ENCODE data around the gene LPP. TPM values are rescaled to one million over a fixed set of nuclear protein-coding genes. Genes with fewer than 3 reads are reported as not detected.

Gene LPP
- total and polyA plus RNA-seq, 9 of the 15 experiments (the other 6 are each of a cell fraction or from before 2014, with no cell fraction given) = 0.07 to 0.18 TPM; not detected in 7

DNA sequence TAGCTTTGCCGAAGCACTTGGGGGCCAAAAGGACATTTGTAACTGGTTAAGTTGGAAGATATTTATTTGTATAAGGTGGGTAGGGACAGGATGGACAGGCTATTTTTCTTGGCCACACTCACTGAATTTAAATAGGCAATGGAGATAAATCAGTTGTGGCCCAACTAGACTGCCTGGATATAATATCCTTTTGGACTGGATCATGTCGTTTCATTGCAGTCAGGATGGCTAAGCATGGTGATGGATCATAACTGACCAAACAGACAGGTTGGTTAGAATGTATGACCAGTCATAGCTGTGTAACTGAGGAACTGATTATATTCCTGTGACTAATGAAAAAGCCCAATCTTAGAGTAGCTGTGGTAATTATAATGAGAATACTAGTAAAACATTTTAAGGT is 284.0 kb downstream of the LPP start:
- ATAC-seq = no peak
- H3K4me1 ChIP-seq (replicated peaks in 1 of 2; ENCODE audit: control insufficient read depth in 2 of 2, insufficient read depth in 2 of 2, low read length in 2 of 2) = no peaks in the 10 kb centered on the region
- no peaks in the 10 kb centered on the region for H3K27me3 ChIP-seq (ENCODE audit: control insufficient read depth in 2 of 2, insufficient read depth in 2 of 2, low read length in 2 of 2)
- in situ Hi-C loops (cut with MboI) = no loop called here
- CTCF ChIA-PET (ENCODE audit: low intra/inter-chr PET ratio) = no interaction called here
- FAIRE-seq = no peak
- H3K4me2 ChIP-seq (ENCODE audit: insufficient read depth, low read length) = no peak overlapping the region
- no peaks in the 10 kb centered on the region for H3K79me2 ChIP-seq (ENCODE audit: control insufficient read depth, insufficient read depth, low read length)
- H3K36me3 ChIP-seq (ENCODE audit: control insufficient read depth, insufficient read depth, low read length) = no peaks in the 10 kb centered on the region
- no peak overlapping the region for H3K27ac ChIP-seq (ENCODE audit: extremely low read depth, low read depth, low read length)
- BruUV-seq (replicated peaks) = no TSS peak
- no peak for DNase-seq (ENCODE audit: extremely low read depth in 1 of 4, low spot score in 3 of 4)
- no peaks in the 10 kb centered on the region for H4K20me1 ChIP-seq (replicated peaks; ENCODE audit: control insufficient read depth, insufficient read depth, low read length)
- no peak overlapping the region for H3K9ac ChIP-seq (ENCODE audit: insufficient read depth in 1 of 2, low read depth in 2 of 2, low read length in 2 of 2)
- H3K9me1 ChIP-seq (ENCODE audit: control insufficient read depth, insufficient read depth, low read length) = no peaks in the 10 kb centered on the region
- TF ChIP-seq, protein P1, sequence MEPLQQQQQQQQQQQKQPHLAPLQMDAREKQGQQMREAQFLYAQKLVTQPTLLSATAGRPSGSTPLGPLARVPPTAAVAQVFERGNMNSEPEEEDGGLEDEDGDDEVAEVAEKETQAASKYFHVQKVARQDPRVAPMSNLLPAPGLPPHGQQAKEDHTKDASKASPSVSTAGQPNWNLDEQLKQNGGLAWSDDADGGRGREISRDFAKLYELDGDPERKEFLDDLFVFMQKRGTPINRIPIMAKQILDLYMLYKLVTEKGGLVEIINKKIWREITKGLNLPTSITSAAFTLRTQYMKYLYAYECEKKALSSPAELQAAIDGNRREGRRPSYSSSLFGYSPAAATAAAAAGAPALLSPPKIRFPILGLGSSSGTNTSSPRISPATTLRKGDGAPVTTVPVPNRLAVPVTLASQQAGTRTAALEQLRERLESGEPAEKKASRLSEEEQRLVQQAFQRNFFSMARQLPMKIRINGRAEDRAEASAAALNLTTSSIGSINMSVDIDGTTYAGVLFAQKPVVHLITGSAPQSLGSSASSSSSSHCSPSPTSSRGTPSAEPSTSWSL (CRISPR knock-in tag; IDR thresholded peaks at IDR 0.05; ENCODE audit: borderline replicate concordance) = no peak
- TF ChIP-seq, protein P2, sequence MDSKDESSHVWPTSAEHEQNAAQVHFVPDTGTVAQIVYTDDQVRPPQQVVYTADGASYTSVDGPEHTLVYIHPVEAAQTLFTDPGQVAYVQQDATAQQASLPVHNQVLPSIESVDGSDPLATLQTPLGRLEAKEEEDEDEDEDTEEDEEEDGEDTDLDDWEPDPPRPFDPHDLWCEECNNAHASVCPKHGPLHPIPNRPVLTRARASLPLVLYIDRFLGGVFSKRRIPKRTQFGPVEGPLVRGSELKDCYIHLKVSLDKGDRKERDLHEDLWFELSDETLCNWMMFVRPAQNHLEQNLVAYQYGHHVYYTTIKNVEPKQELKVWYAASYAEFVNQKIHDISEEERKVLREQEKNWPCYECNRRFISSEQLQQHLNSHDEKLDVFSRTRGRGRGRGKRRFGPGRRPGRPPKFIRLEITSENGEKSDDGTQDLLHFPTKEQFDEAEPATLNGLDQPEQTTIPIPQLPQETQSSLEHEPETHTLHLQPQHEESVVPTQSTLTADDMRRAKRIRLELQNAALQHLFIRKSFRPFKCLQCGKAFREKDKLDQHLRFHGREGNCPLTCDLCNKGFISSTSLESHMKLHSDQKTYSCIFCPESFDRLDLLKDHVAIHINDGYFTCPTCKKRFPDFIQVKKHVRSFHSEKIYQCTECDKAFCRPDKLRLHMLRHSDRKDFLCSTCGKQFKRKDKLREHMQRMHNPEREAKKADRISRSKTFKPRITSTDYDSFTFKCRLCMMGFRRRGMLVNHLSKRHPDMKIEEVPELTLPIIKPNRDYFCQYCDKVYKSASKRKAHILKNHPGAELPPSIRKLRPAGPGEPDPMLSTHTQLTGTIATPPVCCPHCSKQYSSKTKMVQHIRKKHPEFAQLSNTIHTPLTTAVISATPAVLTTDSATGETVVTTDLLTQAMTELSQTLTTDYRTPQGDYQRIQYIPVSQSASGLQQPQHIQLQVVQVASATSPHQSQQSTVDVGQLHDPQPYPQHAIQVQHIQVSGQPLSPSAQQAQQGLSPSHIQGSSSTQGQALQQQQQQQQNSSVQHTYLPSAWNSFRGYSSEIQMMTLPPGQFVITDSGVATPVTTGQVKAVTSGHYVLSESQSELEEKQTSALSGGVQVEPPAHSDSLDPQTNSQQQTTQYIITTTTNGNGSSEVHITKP (IDR thresholded peaks at IDR 0.05; ENCODE audit: partially characterized antibody) = no peak
- no peak for TF ChIP-seq NCOA1 (IDR thresholded peaks at IDR 0.05; ENCODE audit: low read depth)
- TF ChIP-seq RAD21 (CRISPR knock-in tag; conservative IDR thresholded peaks at IDR 0.05 in 1 of 2, IDR thresholded peaks at IDR 0.05 in 1 of 2) = no peak
- no peak for TF ChIP-seq AFF1 (IDR thresholded peaks at IDR 0.05; ENCODE audit: low read depth in 1 of 2, partially characterized antibody in 2 of 2)
- no peak for TF ChIP-seq JUND (IDR thresholded peaks at IDR 0.05; ENCODE audit: borderline replicate concordance, low read depth, low read length)
- TF ChIP-seq JUND (tag; IDR thresholded peaks at IDR 0.05; ENCODE audit: borderline replicate concordance, low read depth, low read length) = no peak
- no peak overlapping the region for H2AFZ ChIP-seq (ENCODE audit: low read depth, low read length)
- intact Hi-C loops (cut with micrococcal nuclease) = no loop called here
- POLR2A ChIA-PET = no interaction called here
- H3K4me3 ChIP-seq = no peak overlapping the region
- H3K9me3 ChIP-seq (replicated peaks; ENCODE audit: control insufficient read depth, insufficient read depth, low read depth, low read length) = no peaks in the 10 kb centered on the region
- 0% methylated on average over 2 of the region's 2 CpGs for WGBS (ENCODE audit: insufficient coverage, low coverage, missing lambda C conversion rate)

Measured in K562 (cell line).